AG04450 (cell line): Measurements from ENCODE around the gene CD1B. TPM values are rescaled to one million over a fixed set of nuclear protein-coding genes. Genes with fewer than 3 reads are reported as not detected.

Experiments used
- CTCF ChIA-PET: fragments of 300-600, 350-600 bp; formaldehyde crosslinking; extraction: SDS; loops from one replicate; lab custom pipeline; 2022; ENCODE audit warnings: antibody characterized with exemption, inconsistent platforms; lab: Charles Lee
- POLR2A ChIA-PET: fragments of 350-600 bp; formaldehyde crosslinking; extraction: SDS; loops from one replicate; lab custom pipeline; 2021; ENCODE audit warnings: antibody characterized with exemption, inconsistent platforms; lab: Yijun Ruan, JAX
- DNase-seq: peaks from one replicate; pipeline ENCODE4 v3.0.0-alpha.2; 2011; ENCODE audit warnings: low read depth, low spot score
- H3K27ac ChIP-seq: one replicate; pipeline ENCODE4 v1.5.1; 2012; ENCODE audit warnings: low read depth, low read length, control low read depth
- H3K27me3 ChIP-seq: one replicate; pipeline ENCODE4 v1.6.0; 2012; ENCODE audit warnings: low read length; ENCODE audit not compliant: control insufficient read depth, insufficient read depth
- H3K4me3 ChIP-seq: 2 replicates; pipeline ENCODE4 v1.5.1; 2011; ENCODE audit warnings: mild to moderate bottlenecking, low read depth, low read length, control low read depth
- H3K9me3 ChIP-seq: 2 replicates; pipeline ENCODE4 v1.5.1; 2012; ENCODE audit warnings: low read length; ENCODE audit not compliant: control insufficient read depth, insufficient read depth
- CTCF ChIP-seq: IDR thresholded peaks from 2 replicates; pipeline ENCODE4 v1.5.1; 2011; ENCODE audit warnings: low read depth, low read length, control low read depth, inconsistent platforms
- polyA plus RNA-seq: library from polyadenylated mRNA; depleted of rRNA; stranded (reverse); fragments of >200 nt; gene quantifications from 2 replicates; pipeline ENCODE4 v1.2.3, GENCODE V29; 2011

CD1B gene
- polyA plus RNA-seq, 1 experiment = not detected

- no peak overlapping the region for H3K4me3 ChIP-seq
- no peak for DNase-seq
- ChIA-PET CTCF (no interaction called here), POLR2A (no interaction called here)
- no peak overlapping the region for H3K27ac ChIP-seq
- no peaks in the 10 kb centered on the region; the same call in 1 of the 2 replicates for H3K9me3 ChIP-seq
- H3K27me3 ChIP-seq = no peaks in the 10 kb centered on the region
- no peak for TF ChIP-seq CTCF
These were observed 2.2 kb upstream of the CD1B start for GRCh38 chr1:158333405-158334155.

DNA sequence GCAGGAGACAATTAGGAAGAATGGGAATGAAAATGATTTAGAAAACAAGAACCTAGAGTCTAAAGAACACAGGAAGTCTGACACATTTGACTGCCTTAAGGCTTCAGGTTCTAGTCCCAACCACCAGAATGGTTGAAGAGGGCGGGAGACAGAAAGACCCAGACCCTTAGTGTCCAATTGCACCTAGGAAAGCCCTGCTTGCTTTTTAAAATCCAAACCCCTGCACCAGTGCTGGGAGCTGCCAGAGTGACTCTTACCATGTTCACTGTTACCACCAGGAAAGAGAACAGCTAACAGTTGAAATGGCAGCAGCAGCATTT lies 265 bp downstream of the CD1B start:
- ChIA-PET CTCF (no interaction called here), POLR2A (no interaction called here)
- H3K27me3 ChIP-seq = no peaks in the 10 kb centered on the region
- DNase-seq = no peak
- H3K9me3 ChIP-seq = no peaks in the 10 kb centered on the region; the same call in 1 of the 2 replicates
- no peak overlapping the region for H3K4me3 ChIP-seq
- H3K27ac ChIP-seq = no peak overlapping the region
- no peak for TF ChIP-seq CTCF

DNA sequence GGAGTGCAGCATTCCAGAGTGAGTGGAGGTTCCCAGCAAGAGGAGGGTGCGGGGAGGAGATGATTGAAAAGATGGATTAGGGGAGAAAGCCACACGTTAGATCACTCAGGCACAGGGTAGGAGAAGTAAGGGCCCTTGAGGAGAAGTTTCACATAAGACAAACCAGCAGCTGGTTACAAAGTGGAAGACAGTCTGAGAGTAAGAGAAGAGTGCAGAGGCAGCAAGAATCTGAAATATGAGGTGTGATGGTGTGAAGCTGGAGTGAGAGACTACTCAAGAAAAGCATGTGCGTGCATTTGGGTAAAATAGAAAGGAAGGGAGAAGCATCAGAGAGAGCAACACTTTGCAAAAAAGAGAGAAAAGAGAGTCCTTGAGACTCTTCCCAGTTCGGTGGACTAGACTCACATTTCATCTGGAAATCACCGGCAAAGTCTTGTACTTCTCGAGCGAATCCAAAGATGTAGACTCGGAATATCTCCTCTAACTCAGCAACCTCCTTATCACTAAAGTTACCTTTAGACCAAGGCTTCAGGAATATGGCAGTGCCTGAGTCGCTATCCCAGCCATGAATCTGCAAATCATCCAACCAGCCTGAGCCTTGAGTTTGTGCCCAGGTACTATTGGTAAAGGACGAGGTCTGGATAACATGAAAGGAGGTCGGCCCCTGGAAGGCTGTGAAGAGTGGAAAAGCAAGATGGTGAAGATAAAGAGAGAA lies 783 bp downstream of the CD1B start:
- no peaks in the 10 kb centered on the region; the same call in 1 of the 2 replicates for H3K9me3 ChIP-seq
- no peaks in the 10 kb centered on the region for H3K27me3 ChIP-seq
- POLR2A ChIA-PET = no interaction called here
- H3K27ac ChIP-seq = no peak overlapping the region
- CTCF ChIA-PET = no interaction called here
- no peak for TF ChIP-seq CTCF
- H3K4me3 ChIP-seq = no peak overlapping the region
- DNase-seq = no peak

DNA sequence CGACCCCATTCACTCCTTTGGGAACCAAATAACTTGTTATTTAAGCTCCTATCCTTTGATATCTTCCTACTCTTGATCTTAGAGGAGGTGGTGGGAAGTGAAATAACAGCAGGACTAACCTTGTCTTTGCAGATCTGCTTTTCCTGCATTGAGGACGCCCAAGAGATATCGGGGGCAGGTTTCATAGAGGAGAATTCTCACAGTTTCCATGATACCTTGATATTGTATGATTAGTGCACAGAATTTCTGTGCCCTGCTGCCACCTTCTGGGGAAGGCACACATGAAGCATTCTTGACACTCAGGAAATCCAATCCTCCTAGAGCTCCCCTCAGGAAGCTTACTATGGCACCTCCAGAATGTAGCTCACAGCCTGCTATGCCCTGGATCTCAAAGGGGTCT lies 1.6 kb downstream of the CD1B start:
- ChIA-PET CTCF (no interaction called here), POLR2A (no interaction called here)
- DNase-seq = no peak
- Histone ChIP-seq H3K9me3 (no peaks in the 10 kb centered on the region; the same call in 1 of the 2 replicates), H3K27me3 (no peaks in the 10 kb centered on the region), H3K4me3 (no peak overlapping the region), H3K27ac (no peak overlapping the region)
- no peak for TF ChIP-seq CTCF

DNA sequence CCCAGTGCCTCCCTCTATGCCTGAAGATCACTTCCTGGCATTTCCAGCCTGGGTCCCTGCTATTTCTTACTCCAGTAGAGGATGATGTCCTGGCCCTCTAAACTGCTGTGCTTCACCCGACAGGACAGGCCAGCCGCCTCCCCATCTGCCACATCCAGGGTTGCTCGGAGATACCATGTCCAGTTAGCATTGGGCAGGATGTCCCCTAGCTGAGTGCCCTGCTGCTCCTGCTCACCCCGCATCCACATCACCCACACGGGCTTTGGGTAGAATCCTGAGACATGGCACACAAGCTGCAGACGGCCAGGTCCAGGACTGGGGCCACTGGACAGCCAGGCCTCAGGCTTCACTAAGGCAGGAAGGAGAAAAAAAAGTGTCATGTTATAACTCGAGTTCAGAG lies 2.0 kb downstream of the CD1B start:
- POLR2A ChIA-PET = no interaction called here
- DNase-seq = no peak
- Histone ChIP-seq H3K27ac (no peak overlapping the region), H3K9me3 (no peaks in the 10 kb centered on the region; the same call in 1 of the 2 replicates), H3K27me3 (no peaks in the 10 kb centered on the region), H3K4me3 (no peak overlapping the region)
- CTCF ChIA-PET = no interaction called here
- no peak for TF ChIP-seq CTCF
